ENCODE measurements around the gene NDUFAF8.

The NDUFAF8 gene

GRCh38 chr17:81277946-81278693 lies 39.0 kb downstream of the NDUFAF8 start:
- DNase-seq = no peak

GRCh38 chr17:81278831-81279230 lies 39.7 kb downstream of the NDUFAF8 start:
- DNase-seq = no peak

GRCh38 chr17:81279278-81280275 lies 40.5 kb downstream of the NDUFAF8 start:
- no peak for DNase-seq

GRCh38 chr17:81280571-81280970 lies 41.5 kb downstream of the NDUFAF8 start:
- DNase-seq = no peak

- DNase-seq = no peak
Measured at GRCh38 chr17:81282141-81282540, 43.0 kb downstream of the NDUFAF8 start.

GRCh38 chr17:81282876-81283275 lies 43.8 kb downstream of the NDUFAF8 start:
- no peak for DNase-seq

GRCh38 chr17:81285179-81285878 lies 46.2 kb downstream of the NDUFAF8 start:
- DNase-seq = no peak

GRCh38 chr17:81285894-81286293 lies 46.8 kb downstream of the NDUFAF8 start:
- DNase-seq = no peak

GRCh38 chr17:81286491-81287145 lies 47.5 kb downstream of the NDUFAF8 start:
- DNase-seq = no peak

GRCh38 chr17:81287152-81287551 lies 48.0 kb downstream of the NDUFAF8 start:
- no peak for DNase-seq

GRCh38 chr17:81287741-81288430 lies 48.8 kb downstream of the NDUFAF8 start:
- DNase-seq = no peak

- DNase-seq = no peak
Measured at GRCh38 chr17:81288715-81289114, 49.6 kb downstream of the NDUFAF8 start.

- no peak for DNase-seq
Measured at GRCh38 chr17:81289627-81290026, 50.5 kb downstream of the NDUFAF8 start.

- DNase-seq = no peak
Measured at GRCh38 chr17:81290230-81290629, 51.1 kb downstream of the NDUFAF8 start.
